Loucy (cell line): Measurements from ENCODE around the gene ALPP.
"Not testable (repeated sequence)": the region's sequence is repeated elsewhere in the genome, so short reads cannot be mapped to it uniquely, and the experiment has no call there.

Experiments used
- H2AFZ ChIP-seq: fragments of 200-600 bp; sonication (generic); 2 replicates; pipeline ENCODE4 v1.6.0; 2016; ENCODE audit warnings: antibody characterized with exemption, mild to moderate bottlenecking, low read length, moderate library complexity
- H3F3A ChIP-seq: fragments of 200-600 bp; 2 replicates; pipeline ENCODE4 v1.6.0; 2016; ENCODE audit warnings: antibody characterized with exemption, low read depth, mild to moderate bottlenecking
- H3K27me3 ChIP-seq: fragments of 200-600 bp; sonication (generic); 2 replicates; pipeline ENCODE4 v1.6.1; 2014; ENCODE audit warnings: low read length, mild to moderate bottlenecking; ENCODE audit not compliant: insufficient read depth, poor library complexity, severe bottlenecking
- H3K36me3 ChIP-seq: fragments of 200-600 bp; sonication (generic); 2 replicates; pipeline ENCODE4 v1.6.1; 2016; ENCODE audit warnings: low read length; ENCODE audit not compliant: insufficient read depth
- H3K4me1 ChIP-seq: fragments of 200-600 bp; sonication (generic); 2 replicates; pipeline ENCODE4 v1.5.1; 2014; ENCODE audit warnings: low read length, mild to moderate bottlenecking; ENCODE audit not compliant: insufficient read depth, poor library complexity, severe bottlenecking
- H3K4me2 ChIP-seq: fragments of 200-600 bp; sonication (generic); 2 replicates; pipeline ENCODE4 v1.6.0; 2014; ENCODE audit warnings: antibody characterized with exemption, low read length, low read depth, mild to moderate bottlenecking; ENCODE audit not compliant: poor library complexity, severe bottlenecking
- H3K4me3 ChIP-seq: fragments of 200-600 bp; sonication (generic); 2 replicates; pipeline ENCODE4 v1.5.1; 2014; ENCODE audit warnings: low read length, mild to moderate bottlenecking, mixed read lengths; ENCODE audit not compliant: poor library complexity, severe bottlenecking
- H3K79me2 ChIP-seq: fragments of 200-600 bp; sonication (generic); 2 replicates; pipeline ENCODE4 v1.6.1; 2014; ENCODE audit warnings: low read length; ENCODE audit not compliant: insufficient read depth
- H3K9ac ChIP-seq: fragments of 200-600 bp; sonication (generic); 2 replicates; pipeline ENCODE4 v1.6.0; 2014; ENCODE audit warnings: mild to moderate bottlenecking, low read depth, low read length, moderate library complexity; ENCODE audit not compliant: poor library complexity, severe bottlenecking
- H3K9me2 ChIP-seq: fragments of 200-600 bp; sonication (generic); replicated peaks from 2 replicates; pipeline ENCODE4 v1.6.1; 2016; ENCODE audit warnings: low read depth, low read length, mixed read lengths
- H3K9me3 ChIP-seq: fragments of 200-600 bp; sonication (generic); 2 replicates; pipeline ENCODE4 v1.6.1; 2014; ENCODE audit warnings: mild to moderate bottlenecking, antibody characterized with exemption, low read length, low read depth; ENCODE audit not compliant: insufficient read depth
- H4K20me1 ChIP-seq: fragments of 200-600 bp; sonication (generic); 2 replicates; pipeline ENCODE4 v1.6.0; 2014; ENCODE audit warnings: antibody characterized with exemption, low read length, mild to moderate bottlenecking; ENCODE audit not compliant: insufficient read depth, poor library complexity, severe bottlenecking
- EZH2phosphoT487 ChIP-seq: fragments of 200-600 bp; IDR thresholded peaks from 2 replicates; pipeline ENCODE4 v1.6.1; 2018; ENCODE audit warnings: antibody characterized with exemption, mild to moderate bottlenecking, moderate library complexity, borderline replicate concordance
- TF ChIP-seq, protein P1 (sequence below): fragments of 200-600 bp; sonication (generic); conservative IDR thresholded peaks from 2 replicates; pipeline ENCODE4 v1.5.1; 2014; ENCODE audit warnings: mild to moderate bottlenecking, antibody characterized with exemption, low read length

The ALPP gene

GRCh38 chr2:232336981-232337720 is 41.4 kb upstream of the ALPP start:
- H3K9ac ChIP-seq, result no peak overlapping the region
- H3F3A ChIP-seq, result no peaks in the 10 kb centered on the region
- no peaks in the 10 kb centered on the region for H3K9me3 ChIP-seq
- no peak overlapping the region for H2AFZ ChIP-seq
- H3K79me2 ChIP-seq, result no peaks in the 10 kb centered on the region
- no peaks in the 10 kb centered on the region for H3K27me3 ChIP-seq
- no peaks in the 10 kb centered on the region for H3K9me2 ChIP-seq
- no peak overlapping the region for H3K4me2 ChIP-seq
- H3K4me1 ChIP-seq, result no peaks in the 10 kb centered on the region
- no peak overlapping the region for H3K4me3 ChIP-seq
- no peaks in the 10 kb centered on the region for H3K36me3 ChIP-seq
- no peak for TF ChIP-seq EZH2phosphoT487
- TF ChIP-seq, protein P1, sequence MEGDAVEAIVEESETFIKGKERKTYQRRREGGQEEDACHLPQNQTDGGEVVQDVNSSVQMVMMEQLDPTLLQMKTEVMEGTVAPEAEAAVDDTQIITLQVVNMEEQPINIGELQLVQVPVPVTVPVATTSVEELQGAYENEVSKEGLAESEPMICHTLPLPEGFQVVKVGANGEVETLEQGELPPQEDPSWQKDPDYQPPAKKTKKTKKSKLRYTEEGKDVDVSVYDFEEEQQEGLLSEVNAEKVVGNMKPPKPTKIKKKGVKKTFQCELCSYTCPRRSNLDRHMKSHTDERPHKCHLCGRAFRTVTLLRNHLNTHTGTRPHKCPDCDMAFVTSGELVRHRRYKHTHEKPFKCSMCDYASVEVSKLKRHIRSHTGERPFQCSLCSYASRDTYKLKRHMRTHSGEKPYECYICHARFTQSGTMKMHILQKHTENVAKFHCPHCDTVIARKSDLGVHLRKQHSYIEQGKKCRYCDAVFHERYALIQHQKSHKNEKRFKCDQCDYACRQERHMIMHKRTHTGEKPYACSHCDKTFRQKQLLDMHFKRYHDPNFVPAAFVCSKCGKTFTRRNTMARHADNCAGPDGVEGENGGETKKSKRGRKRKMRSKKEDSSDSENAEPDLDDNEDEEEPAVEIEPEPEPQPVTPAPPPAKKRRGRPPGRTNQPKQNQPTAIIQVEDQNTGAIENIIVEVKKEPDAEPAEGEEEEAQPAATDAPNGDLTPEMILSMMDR, result no peak
- no peaks in the 10 kb centered on the region for H4K20me1 ChIP-seq

DNA sequence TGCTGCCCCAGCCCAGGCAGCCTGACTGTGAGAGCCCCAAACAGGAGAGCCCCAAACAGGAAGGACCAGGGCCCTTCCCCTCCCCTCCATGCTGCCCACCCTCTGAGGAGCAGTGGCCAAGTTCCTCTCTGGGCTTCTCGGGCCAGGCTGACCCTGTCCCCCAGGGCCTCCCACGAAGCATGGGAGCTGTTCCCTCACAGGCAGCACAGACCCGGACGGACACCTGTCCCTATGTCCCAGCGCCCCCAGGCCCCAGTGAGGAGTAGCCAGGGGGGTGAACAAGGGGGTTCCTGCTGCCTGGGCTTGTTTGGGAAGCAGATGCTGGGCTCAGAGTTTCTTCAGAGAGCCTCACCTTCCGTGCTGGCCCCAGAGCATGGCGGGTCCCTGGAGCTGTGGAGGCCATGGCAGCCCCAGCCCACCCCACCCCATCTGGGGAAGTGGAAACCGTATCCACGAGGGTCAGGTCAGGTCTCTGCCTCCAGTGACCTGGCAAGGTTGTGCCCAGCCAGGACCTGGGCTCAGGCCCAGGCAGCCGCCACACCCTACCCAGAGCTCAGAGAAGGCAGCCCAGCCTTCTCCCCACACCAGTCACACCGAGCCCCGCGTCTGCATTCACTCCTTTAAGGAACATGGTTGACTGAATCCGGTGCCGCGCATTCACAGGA is 40.3 kb upstream of the ALPP start:
- not testable (repeated sequence) for H3K79me2 ChIP-seq, H3K9me3 ChIP-seq, H2AFZ ChIP-seq, H3K27me3 ChIP-seq, H3K4me3 ChIP-seq, H3K9me2 ChIP-seq, H3K9ac ChIP-seq, H3F3A ChIP-seq, H3K36me3 ChIP-seq, H3K4me2 ChIP-seq, H4K20me1 ChIP-seq, H3K4me1 ChIP-seq

- Histone ChIP-seq H3F3A (no peaks in the 10 kb centered on the region), H3K36me3 (no peaks in the 10 kb centered on the region), H3K4me2 (no peak overlapping the region), H3K9me2 (no peaks in the 10 kb centered on the region), H3K79me2 (no peaks in the 10 kb centered on the region), H3K4me1 (no peaks in the 10 kb centered on the region), H3K4me3 (no peak overlapping the region), H3K27me3 (no peaks in the 10 kb centered on the region), H3K9ac (no peak overlapping the region), H2AFZ (no peak overlapping the region), H3K9me3 (no peaks in the 10 kb centered on the region), H4K20me1 (no peaks in the 10 kb centered on the region)
- TF ChIP-seq, protein P1, result no peak
- TF ChIP-seq EZH2phosphoT487, result no peak
Observed at GRCh38 chr2:232338759-232339106, 39.8 kb upstream of the ALPP start.
